ENCODE results near the gene SULT1E1.
"Not testable (repeated sequence)": the region's sequence is repeated elsewhere in the genome, so short reads cannot be mapped to it uniquely, and the experiment has no call there.

The SULT1E1 gene

DNA sequence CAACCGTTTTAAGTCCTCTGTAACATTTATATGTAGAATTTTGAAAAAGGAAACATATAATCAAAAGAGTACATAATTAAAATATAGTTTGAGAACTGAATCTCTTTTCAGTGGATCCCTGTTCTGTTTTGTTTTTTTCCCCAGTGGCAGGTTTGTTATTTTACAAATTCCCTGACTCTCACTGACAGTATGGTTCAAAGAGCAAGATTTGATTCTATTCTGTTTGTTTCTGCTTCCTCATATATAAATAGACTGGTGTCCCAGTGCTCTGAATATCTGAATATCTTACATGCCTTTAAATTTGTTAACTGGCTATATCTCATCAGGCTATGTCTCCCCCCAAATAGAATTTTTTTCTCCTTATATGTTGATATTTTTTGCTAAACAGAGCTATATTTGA is 16.6 kb downstream of the SULT1E1 start:
- no peak for DNase-seq (ENCODE audit: low read depth, low spot score)

DNA sequence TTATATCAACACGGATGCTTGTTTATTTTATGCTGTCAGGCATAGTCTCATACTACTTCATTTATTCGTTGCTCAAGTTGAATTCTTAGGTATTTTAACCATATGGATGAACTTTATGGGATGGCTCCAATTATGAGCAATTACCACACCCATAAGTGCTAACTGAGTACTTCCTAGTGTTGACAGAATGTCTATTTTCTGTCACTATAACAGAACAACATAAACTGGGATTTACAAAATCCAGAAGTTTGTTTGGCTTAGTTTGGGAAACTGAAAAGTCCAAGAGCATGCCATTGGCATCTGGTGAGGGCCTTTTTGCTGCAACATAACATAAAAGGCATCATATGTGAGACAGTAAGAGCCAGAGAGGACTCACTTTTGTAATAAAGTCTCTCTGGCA is 21.0 kb downstream of the SULT1E1 start:
- DNase-seq (ENCODE audit: low read depth, low spot score) = no peak

DNA sequence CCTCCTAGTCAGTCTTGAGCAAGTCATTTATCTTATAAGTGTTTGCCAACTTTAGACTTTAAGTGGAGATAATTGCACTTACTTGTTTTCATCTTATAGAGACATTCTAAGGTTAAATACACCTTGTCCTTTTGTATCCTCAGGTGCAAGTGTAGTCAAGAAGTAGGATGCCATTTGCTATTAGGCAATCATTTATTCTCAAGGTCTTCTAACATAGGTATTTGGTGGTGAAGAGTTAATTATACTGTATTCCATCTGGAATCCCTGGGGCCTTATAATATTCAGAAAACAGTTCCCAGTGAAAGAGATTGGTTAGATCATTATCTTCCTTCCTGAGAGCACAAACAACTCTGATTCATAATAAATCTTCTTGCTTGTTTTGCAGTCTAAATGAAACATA is 23.7 kb downstream of the SULT1E1 start:
- DNase-seq (ENCODE audit: low read depth, low spot score) = no peak

DNA sequence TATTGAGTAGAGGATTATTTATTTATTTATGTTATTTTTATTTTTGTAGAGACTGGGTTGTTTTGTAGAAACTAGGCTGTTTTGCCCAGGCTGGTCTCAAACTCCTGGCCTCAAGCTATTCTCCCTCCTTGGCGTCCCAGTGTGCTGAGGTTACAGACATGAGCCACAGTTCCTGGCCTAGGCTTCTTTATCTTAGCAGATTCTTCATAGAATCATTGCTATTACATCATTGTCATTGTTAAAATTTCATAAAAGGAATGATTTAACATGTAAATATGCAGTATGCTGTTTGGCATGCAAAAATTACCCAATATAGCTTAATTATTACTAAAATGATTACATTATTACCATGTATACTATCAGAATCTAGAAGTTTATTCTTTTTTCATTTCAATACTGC is 24.2 kb downstream of the SULT1E1 start:
- no peak for DNase-seq (ENCODE audit: low read depth, low spot score)

DNA sequence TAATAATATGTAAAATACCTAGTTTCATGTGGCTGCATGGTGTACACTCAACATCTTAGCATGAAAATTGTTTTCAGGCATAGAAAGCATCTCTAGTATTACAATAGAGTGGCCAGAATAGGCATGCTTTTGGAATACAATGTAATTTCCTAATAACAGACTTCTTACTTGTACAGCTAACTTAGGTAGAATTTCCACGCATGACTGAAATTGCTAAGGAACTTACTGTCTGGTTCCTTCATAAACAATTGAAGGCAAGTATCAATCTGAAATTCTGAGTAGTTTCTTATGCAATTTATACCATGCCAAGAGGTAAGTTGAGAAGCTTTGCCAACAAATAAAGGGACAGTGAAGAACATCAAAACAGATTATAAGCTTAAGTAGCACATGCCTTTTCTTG is 26.7 kb downstream of the SULT1E1 start:
- no peak for DNase-seq (ENCODE audit: low read depth, low spot score)

DNA sequence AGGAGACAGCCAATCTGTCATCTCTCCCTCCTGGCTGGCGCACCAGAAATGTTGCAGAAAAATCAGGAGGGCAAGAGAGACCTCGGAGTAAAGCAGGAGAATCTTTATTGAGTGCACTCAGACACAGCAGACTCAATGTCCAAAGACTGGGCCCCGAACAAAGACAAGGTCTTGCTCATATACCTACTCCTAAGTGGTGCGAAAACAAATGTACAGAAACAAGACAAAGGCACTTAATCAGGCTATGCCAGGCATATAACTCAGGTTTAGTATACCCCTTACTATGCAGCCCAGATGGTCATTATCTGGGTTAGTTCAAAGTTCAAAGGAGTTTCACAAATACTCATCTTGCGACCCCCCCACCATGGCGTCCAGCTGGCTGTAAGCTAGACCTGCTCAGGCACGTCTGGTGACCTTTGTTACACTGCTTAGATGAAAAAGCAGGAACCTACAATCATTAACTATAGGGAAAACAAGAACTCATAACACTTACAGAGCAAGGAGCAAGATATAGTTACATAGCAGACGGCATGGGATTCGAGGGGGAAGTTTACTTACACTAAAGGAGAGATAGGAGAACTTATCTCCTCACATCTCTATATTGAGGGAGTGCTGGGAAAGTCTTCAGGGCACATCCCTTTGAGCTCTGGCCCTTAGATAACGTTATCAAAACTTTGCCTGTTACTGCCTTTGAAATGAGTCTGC is 27.5 kb downstream of the SULT1E1 start:
- no peak for DNase-seq (ENCODE audit: low read depth, low spot score)

DNA sequence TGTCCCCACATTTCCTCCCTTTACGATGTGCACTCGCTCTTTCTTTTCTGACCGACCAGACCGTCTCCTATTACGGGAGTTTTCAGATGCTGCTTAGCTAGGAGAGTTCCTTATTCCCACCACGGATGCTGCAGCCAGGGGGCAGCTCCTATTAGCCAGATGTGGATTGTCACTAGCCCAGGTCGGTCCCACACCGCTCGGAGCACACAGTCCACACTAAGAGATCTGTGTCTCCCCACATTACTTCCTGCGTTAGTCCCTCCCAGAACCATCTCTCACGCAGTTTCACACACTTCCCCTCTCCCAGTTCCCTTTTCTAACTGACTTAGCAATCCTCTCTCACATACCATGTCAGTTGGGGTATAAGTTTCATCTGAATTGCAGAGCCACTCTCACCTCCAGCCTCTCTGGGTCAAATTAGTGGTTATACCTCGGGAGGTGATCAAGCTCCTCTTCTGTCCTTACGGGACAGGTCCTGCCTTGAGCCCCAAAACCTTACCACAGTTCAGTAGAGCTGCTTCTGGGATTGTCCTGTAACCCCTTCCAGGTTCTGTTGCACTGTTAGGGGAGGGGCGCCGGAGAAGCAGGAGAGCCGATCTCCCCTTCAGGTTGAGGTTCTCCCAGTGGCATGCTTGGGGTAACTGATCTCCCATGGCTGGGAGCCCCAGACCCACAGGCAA is 28.2 kb downstream of the SULT1E1 start:
- DNase-seq (ENCODE audit: low read depth, low spot score) = no peak

DNA sequence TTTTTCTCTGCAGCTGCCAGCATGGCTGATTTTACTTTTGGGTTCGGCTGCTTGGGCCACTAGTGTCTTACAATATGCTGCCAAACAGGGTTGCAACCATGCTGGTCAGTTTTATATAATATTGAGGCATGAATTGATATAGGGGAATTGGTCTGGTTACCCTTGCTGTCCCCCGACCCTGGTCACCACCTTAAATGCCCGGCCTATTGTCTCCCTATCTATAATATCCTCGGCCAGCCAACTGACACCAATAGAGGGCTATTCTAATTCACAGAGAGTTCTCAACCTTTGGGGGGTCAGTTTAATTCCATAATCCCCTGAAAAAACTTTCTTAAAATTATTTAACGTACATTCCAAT is 28.7 kb downstream of the SULT1E1 start:
- no peak for DNase-seq (ENCODE audit: low read depth, low spot score)

DNA sequence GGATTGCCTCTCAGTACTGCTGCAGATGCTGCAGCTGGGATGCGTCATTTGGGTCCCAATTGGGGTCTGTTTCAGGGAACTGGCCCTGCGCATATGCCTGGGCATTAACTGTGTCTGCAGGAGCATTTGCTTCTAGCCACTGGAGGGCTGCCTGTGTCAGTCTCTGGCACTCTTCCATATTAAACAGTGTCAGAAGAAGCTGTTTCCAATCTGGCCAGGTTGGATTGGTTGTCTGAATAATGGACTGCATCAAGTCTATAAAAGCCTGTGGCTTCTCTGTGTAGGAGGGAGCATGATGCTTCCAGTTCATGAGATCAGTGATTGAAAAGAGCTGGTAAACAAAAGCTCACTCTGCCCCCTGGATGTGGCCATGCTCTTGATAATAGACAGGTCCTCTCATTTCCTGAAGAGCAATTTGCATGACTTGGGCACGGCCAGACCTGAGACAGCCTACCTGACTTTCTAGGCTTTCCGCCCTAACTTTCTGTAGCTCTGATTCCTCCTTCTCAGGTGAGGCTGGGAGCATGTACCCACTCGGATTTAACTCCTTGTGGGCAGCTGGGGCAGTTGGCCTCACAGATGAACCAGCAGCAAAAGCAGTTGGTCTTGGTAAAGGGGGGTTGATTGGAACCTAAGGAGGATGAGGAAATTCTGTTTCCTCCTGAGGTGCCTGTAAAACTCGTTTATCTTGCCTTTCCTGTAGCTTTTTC is 29.2 kb downstream of the SULT1E1 start:
- DNase-seq (ENCODE audit: low read depth, low spot score) = no peak

DNA sequence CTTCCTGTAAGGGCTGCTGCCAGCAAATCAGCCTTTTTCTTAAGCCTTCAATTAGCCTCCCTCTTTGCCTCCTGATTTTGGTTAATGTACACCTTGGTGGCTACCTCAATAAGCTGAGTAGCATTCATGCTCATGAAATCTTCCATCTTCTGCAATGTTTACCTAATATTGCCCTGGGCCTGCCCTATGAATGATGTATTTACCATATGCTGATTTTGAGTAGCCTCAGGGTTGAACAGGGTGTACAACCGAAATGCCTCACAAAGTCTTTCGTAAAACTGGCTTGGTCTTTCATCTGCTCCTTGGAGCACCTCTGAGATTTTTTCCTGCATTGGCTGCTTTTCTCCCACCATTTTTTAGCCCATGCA is 29.8 kb downstream of the SULT1E1 start:
- DNase-seq (ENCODE audit: low read depth, low spot score) = no peak

DNA sequence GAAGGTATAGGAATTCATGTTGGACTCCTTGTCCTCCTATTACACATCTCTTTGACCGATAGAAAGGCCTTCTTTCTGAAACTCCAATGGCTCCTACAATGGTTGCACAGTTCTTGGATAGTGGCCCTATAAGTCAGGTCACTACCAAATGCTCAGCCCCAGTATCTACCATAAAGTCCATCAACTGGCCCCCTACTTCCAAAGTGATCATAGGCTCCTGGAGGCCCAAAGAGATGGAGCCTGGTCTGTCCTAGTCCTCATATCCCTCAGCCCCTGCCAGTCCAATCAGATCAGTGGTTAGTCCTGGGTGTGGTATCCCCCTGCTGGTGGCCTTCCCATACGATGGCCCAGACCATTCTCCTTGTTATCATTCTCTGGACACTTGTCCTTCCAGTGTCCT is 30.3 kb downstream of the SULT1E1 start:
- no peak for DNase-seq (ENCODE audit: low read depth, low spot score)

DNA sequence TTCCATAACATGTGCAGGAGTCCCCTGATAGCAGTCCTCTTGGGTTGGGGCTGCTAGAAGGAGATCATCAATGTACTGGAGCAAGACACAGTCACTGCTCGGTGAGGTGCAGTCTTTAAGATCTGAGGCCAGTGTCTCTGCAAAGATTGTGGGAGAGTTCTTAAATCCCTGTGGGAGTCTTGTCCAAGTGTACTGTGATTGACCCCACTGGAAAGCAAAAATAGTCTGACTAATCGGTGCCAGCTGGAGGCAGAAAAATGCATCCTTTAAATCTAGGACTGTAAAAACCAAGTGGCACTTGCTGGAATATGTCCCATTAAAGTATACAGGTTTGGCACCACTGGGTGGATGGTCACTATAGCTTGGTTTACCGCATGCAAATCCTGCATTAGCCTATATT is 31.1 kb downstream of the SULT1E1 start:
- DNase-seq (ENCODE audit: low read depth, low spot score) = no peak

DNA sequence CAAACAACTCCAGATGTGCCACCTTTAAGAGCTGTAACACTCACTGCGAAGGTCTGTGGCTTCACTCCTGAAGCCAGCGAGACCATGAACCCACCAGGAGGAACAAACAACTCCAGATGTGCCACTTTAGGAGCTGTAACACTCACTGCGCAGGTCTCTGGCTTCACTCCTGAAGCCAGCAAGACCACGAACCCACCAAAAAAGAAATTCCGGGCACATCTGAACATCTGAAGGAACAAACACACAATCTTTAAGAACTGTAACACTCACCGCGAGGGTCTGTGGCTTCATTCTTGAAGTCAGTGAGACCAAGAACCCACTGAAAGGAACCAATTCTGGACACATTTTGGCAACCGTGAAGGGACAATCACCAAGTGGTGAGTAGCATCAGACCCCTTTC is 34.9 kb downstream of the SULT1E1 start:
- DNase-seq (ENCODE audit: low read depth, low spot score) = not testable (repeated sequence)

DNA sequence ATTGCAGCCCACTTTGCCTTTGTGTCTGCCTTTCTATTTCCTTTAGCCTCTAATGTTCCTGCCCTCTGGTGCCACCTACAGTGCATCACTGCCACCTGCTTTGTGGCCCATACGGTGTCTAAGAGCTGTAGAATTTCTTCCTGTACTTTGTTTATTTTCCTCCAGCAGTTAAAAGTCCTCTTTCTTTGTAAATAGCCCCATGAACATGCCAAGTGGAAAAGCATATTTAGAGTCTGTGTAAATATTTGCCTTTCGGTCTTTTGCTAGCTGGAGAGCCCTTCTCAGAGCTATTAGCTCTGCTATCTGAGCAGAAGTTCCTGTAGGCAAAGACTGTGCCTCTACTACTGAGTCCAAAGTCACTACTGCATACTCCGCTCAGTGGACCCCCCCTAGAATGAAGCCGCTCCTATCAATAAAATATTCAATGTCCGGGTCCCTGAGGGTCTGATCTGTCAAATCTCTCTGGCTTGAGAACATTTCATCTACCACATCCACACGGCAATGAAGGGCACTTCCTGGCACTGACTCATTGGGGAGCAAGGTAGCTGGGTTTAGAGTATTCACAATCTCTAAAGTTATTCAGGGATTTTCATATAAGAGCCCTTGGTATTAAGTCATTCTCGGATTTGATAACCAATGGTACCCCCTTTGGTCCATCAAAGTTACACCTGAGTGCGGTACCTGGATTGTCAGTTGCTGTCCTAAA is 36.3 kb downstream of the SULT1E1 start:
- DNase-seq (ENCODE audit: low read depth, low spot score) = no peak

DNA sequence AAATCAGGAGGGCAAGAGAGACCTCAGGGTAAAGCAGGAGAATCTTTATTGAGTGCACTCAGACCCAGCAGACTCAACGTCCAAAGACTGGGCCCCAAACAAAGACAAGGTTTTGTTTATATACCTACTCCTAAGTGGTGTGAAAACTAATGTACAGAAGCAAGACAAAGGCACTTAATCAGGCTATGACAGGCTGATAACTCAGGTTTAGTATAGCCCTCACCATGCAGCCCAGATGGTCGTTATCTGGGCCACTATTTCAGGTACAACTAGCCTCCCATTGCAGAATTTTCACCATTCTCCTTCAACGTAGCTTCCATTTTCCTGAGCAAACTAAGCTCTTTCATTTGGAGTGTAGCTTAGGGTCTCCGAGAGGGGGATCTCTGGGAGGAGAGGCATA is 36.9 kb downstream of the SULT1E1 start:
- DNase-seq (ENCODE audit: low read depth, low spot score) = no peak

DNA sequence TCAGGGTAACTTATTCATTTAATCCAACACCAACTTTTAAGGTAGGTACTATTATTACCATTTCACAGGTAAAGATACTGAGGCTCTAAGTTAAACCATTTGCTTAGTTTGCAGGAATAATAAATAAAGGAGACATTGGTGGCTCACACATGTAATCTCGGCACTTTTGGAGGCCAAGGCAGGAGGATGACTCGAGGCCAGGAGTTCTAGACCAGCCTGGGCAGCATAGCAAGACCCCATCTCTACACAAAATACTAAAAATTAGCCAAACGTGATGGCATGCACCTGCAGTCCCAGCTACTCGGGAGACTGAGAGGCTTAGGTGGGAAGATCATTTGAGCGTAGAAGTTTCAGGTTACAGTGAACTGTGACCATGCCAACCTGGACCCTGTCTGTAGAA is 37.7 kb downstream of the SULT1E1 start:
- DNase-seq (ENCODE audit: low read depth, low spot score) = no peak

DNA sequence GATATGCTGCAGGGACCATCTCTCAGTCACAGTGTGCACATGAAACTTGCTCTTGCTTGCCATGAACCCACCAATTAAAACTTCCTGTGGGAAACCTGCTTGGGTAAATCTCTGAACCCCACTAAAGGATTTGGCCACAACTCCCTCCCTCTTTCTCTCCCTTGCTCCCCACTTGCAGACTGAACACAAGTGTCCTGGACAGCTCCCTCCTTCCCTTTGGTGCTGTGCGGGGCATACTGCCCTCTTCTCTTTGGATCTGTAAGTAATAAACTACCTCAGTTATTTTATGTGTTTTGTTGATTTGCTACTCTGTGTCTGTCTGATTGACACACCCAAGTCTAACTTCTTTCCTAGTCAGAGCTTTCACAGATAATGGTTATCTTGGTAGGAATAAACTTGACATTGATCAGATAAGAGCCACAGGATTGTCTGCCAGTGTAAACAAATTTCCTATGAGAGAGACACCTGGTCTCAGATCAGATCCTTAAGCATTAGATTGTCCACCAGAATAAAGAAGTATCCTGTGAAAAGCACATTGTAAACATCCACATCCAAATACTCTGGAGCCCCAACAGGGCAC is 41.8 kb downstream of the SULT1E1 start:
- DNase-seq (ENCODE audit: low read depth, low spot score) = no peak

DNA sequence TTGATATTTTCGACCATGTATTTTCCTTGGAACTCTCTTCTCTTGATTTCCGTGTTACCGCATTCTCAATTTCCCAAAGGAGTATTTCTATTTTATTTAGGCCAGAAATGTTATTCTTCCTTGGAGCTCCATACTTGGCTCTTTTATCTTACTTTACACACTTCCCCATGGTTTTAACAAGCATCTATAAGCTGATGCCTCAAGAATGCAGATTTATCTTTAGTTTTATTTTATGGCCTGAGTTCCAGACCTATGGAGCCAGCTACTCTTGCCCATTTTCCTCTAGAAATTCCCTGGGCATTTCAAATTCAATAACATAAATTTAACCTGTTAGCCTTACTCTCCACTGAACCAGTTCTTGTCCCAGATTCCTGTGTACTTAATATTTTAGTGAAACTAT is 43.7 kb downstream of the SULT1E1 start:
- DNase-seq (ENCODE audit: low read depth, low spot score) = no peak

DNA sequence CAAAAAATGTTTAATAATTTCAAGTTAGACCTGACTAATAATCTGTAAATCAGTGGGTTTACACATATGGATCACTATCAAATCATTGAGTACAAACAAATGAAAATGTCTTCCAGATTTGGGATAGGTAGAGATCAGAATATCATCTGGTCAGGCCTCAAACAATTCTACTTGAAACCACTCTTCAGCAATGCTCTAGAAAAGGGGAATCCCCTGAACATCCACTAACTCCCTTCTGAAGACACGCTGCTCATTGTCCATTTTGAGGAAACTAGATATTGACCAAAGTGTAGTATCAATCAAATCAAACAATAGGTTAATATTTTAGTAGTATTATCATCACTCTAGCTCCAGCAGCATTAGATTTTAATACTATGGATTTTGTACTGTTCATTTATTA is 46.3 kb downstream of the SULT1E1 start:
- no peak for DNase-seq (ENCODE audit: low read depth, low spot score)

DNA sequence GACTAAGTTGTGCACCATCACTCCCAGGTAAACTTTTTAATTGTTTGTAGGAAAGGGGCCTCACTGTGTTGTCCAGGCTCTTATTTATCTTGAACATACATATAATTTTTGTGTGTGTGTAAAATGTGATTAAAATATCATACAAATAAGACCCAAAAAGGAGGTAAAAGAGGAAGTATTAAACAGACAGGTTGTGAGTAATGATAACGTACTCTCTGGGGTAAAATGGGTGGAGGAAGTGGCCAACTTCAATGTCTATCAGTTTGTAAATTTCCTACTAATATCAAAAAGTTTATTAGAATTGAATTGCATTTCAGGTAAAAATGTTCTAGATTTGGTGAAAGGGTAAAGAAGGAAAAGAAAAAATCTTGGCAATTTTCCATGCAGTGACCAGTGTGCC is 48.8 kb downstream of the SULT1E1 start:
- no peak for DNase-seq (ENCODE audit: low read depth, low spot score)

DNA sequence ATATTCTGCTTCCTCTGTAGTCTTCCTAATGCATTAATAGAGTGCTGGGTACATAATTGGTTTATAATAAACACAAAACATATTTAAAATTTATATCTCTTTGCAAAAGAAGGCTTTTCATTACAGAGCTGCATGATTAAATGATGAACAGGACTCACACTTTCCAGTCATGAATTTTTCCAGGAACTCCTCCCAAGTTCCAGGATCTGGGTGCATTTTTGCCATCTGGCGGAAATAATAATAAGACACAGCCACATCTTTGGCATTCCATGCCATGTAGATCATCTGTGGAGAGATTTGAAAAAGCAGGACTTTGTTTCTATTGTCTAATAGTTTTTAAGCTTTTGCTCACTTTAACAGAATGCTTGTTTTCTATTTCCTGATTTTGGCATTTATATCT is 59.3 kb downstream of the SULT1E1 start:
- DNase-seq (ENCODE audit: low read depth, low spot score) = no peak

DNA sequence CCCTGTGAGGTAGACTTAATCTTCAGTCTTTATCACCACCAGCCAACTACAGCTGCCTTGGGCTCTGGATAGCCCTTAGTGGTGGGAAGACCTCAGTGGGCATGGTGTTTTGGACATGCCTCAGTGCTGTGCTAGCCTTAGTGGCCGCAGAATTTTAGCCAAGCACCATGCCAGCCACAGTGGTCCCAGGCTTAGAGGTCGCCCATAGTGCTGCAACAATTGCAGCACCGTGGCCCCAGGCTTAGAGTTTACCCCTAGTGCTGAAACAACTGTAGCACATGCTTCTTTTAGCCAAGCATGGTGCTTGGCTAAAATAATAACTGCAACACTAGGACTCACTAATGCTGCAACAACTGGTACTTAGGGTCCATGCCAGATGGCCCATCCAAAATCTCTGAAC is 60.6 kb downstream of the SULT1E1 start:
- DNase-seq (ENCODE audit: low read depth, low spot score) = no peak

All from activated CD4-positive, CD25-positive, alpha-beta regulatory T cell treated with anti-CD3 and anti-CD28 coated beads, Interleukin-2, amount 50 U/mL, for 16 hours (primary cell).